GM21737 (cell line): ENCODE results near the gene VPS13C.

ENCODE experiments used
- ATAC-seq: cut with Tn5 transposase; IDR thresholded peaks from one replicate; pipeline ENCODE4 v1.9.1; 2021; ENCODE audit warnings: mild to moderate bottlenecking, moderate library complexity; ENCODE audit not compliant: unreplicated experiment

VPS13C gene

GRCh38 chr15:62079594-62079993 is 19.3 kb upstream of the VPS13C start:
- ATAC-seq = no peak

- no peak for ATAC-seq
Measured at GRCh38 chr15:62075595-62076277, 15.5 kb upstream of the VPS13C start.

- no peak for ATAC-seq
Measured at GRCh38 chr15:62071711-62072308, 11.6 kb upstream of the VPS13C start.

- no peak for ATAC-seq
Measured at GRCh38 chr15:62069551-62069950, 9.3 kb upstream of the VPS13C start.

- ATAC-seq = no peak
Measured at GRCh38 chr15:62068810-62069167, 8.5 kb upstream of the VPS13C start.

GRCh38 chr15:62068071-62068809 is 8.0 kb upstream of the VPS13C start:
- no peak for ATAC-seq

GRCh38 chr15:62067448-62068044 is 7.3 kb upstream of the VPS13C start:
- ATAC-seq = no peak

- no peak for ATAC-seq
Measured at GRCh38 chr15:62066663-62067447, 6.6 kb upstream of the VPS13C start, which contains the start of gene C2CD4A. TSS of gene C2CD4A (plus strand) at chr15:62066977. CDS start at chr15:62067614, 637 bp downstream.

- no peak for ATAC-seq
Measured at GRCh38 chr15:62063825-62064635, 3.8 kb upstream of the VPS13C start.

GRCh38 chr15:62060896-62061280 is 641 bp upstream of the VPS13C start:
- ATAC-seq = no peak

GRCh38 chr15:62059816-62060112 is 483 bp downstream of the VPS13C start:
- ATAC-seq = peak; percentile 70

- no peak for ATAC-seq
Measured at GRCh38 chr15:62059108-62059815, 985 bp downstream of the VPS13C start.

GRCh38 chr15:62058327-62059028 is 1.8 kb downstream of the VPS13C start:
- no peak for ATAC-seq

GRCh38 chr15:62057341-62057980 is 2.8 kb downstream of the VPS13C start:
- no peak for ATAC-seq

- ATAC-seq = no peak
Measured at GRCh38 chr15:62054979-62055378, 5.3 kb downstream of the VPS13C start.

GRCh38 chr15:62053439-62054085 is 6.7 kb downstream of the VPS13C start:
- no peak for ATAC-seq

GRCh38 chr15:62052713-62053112 is 7.5 kb downstream of the VPS13C start:
- ATAC-seq = no peak

GRCh38 chr15:62051166-62051565 is 9.1 kb downstream of the VPS13C start:
- ATAC-seq = no peak
